Lower lobe of right lung (tissue), 2 donors: ENCODE results near the gene NAV2. TPM values are rescaled to one million over a fixed set of nuclear protein-coding genes. Genes with fewer than 3 reads are reported as not detected.

ENCODE experiments used
- ATAC-seq, 2 donors: fragments of 200-7000 bp; cut with Tn5 transposase; one replicate each; pipeline ENCODE4 v1.9.1; 2020 to 2022; ENCODE audit warnings: mild to moderate bottlenecking in 2 of 2, moderate library complexity in 2 of 2
- DNase-seq: peaks from one replicate; pipeline ENCODE4 v3.0.0-alpha.2; 2020
- H3K27ac ChIP-seq: fragments of 200-600 bp; one replicate; pipeline ENCODE4 v1.8.0; 2022
- H3K27me3 ChIP-seq: fragments of 200-600 bp; one replicate; pipeline ENCODE4 v1.8.0; 2022; ENCODE audit warnings: low read depth
- H3K36me3 ChIP-seq: fragments of 200-600 bp; one replicate; pipeline ENCODE4 v1.8.0; 2022; ENCODE audit warnings: mild to moderate bottlenecking
- H3K4me1 ChIP-seq: fragments of 200-600 bp; one replicate; pipeline ENCODE4 v1.8.0; 2022
- H3K4me3 ChIP-seq: fragments of 200-600 bp; one replicate; pipeline ENCODE4 v1.8.0; 2022; ENCODE audit warnings: mild to moderate bottlenecking
- H3K9me3 ChIP-seq: fragments of 200-600 bp; one replicate; pipeline ENCODE4 v1.8.0; 2022
- CTCF ChIP-seq: fragments of 200-600 bp; IDR thresholded peaks from one replicate; pipeline ENCODE4 v1.8.0; 2022; ENCODE audit warnings: antibody characterized with exemption, mild to moderate bottlenecking
- intact Hi-C: fragments of 100-400 bp; cut with DNase I; formaldehyde crosslinking; loops from one replicate; pipeline ENCODE4 v1.11.0; 2022
- total RNA-seq: library from RNA; stranded (reverse); fragmentation: NEBNext Ultra II Directional; extraction: Animal tissue kit (Norgen Biotek cat#: 25700); gene quantifications from one replicate; pipeline ENCODE4 v1.2.1, GENCODE V29; 2021
- donor health status: DM: no; HTN: yes; CAD: no; lungs with severe emphysema.

The NAV2 gene
- total RNA-seq, 1 donor from 2014 or later: 36.9 TPM

DNA sequence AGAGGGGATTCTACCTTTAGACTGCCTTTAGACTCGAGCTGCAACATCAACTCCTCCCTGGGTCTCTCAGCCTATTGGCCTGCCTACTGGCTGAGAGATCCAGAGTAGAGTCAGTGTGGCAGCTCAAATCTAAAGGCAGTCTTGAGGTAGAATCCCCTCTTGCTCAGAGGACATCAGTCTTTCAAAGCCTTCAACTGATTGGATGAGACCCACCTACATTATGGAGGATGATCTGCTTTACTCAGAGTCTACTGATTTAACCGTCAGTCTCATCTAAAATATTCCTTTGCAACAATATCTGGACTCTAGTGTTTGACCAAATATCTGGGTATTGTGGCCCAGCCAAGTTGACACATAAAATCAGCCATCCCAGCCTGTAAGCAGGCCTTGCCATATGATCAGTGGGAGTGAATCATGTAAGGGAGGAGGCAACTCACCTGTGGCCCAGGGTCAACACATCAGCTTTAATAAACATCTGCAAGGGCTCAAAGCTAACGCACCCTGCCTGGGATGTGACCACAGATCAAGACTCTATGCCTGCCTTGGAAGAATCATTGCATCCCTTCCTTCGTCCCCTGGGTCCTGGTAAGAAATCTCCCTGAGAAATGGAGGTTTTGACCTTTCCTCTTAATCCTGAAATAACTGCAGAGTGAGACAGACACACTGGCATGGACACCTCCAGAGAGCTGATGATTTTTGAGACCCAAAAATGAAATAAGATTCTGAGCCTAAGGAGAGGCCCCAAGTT lies 249.6 kb downstream of the NAV2 start:
- intact Hi-C loops: no loop called here
- Histone ChIP-seq H3K36me3 (peaks cover 11% of the 10 kb centered on the region), H3K9me3 (no peaks in the 10 kb centered on the region), H3K4me1 (no peaks in the 10 kb centered on the region), H3K27ac (no peak overlapping the region), H3K27me3 (no peaks in the 10 kb centered on the region), H3K4me3 (no peak overlapping the region)
- DNase-seq (no peak), ATAC-seq (no peak)
- no peak for TF ChIP-seq CTCF

DNA sequence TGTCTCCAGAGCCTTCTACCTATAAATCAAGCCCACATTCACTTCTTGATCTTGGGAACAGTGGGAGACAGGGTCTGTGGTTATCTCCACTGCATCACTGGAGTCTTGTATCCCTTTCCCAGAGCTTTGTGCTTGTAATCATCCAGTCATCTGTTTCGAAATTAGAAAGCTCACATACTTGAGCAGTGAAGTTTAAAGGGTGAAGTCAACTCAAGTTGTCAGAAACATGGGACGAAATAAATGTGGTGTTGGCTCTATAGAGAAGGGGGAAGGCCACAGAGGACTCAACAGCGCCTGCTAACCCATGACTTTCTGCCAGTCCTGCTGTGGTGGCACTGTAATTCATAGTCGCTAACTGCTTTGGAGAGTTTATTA lies 250.2 kb downstream of the NAV2 start:
- peaks cover 8% of the 10 kb centered on the region for H3K36me3 ChIP-seq
- no peaks in the 10 kb centered on the region for H3K9me3 ChIP-seq
- ATAC-seq (no peak), DNase-seq (no peak)
- no peaks in the 10 kb centered on the region for H3K27me3 ChIP-seq
- no peak for TF ChIP-seq CTCF
- intact Hi-C loops: no loop called here
- H3K4me3 ChIP-seq: no peak overlapping the region
- H3K4me1 ChIP-seq: no peaks in the 10 kb centered on the region
- H3K27ac ChIP-seq: no peak overlapping the region

GRCh38 chr11:19963697-19964387 lies 251.2 kb downstream of the NAV2 start:
- intact Hi-C loops: no loop called here
- H3K27me3 ChIP-seq: no peaks in the 10 kb centered on the region
- DNase-seq (no peak), ATAC-seq (peak in 1 of 2 donors; percentile 14)
- no peaks in the 10 kb centered on the region for H3K4me1 ChIP-seq
- peaks cover 7% of the 10 kb centered on the region for H3K36me3 ChIP-seq
- H3K27ac ChIP-seq: no peak overlapping the region
- H3K9me3 ChIP-seq: no peaks in the 10 kb centered on the region
- TF ChIP-seq CTCF: no peak
- H3K4me3 ChIP-seq: no peak overlapping the region

GRCh38 chr11:19966441-19966840 lies 253.8 kb downstream of the NAV2 start:
- intact Hi-C loops: no loop called here

DNA sequence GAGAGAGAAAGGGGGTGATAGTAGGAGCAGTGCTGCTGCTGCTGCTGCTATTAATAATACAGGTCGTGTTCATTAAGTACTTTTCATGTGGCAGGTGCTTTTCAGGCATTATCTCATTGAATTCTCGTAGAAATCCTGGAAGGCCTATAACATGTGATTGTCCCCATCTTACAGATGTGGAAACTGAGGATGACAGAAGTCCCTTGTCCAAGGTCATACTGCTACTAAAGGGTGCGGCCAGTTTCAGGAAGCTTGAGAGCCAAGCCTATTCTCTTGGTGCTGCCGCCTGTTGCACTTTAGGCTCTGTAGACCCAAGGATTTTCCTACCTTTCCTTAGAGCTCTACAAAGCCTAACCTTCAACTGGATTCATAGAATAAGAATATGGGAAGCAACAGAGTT lies 254.3 kb downstream of the NAV2 start:
- Histone ChIP-seq H3K9me3 (no peaks in the 10 kb centered on the region), H3K4me3 (no peak overlapping the region), H3K4me1 (no peaks in the 10 kb centered on the region), H3K36me3 (peaks cover 7% of the 10 kb centered on the region), H3K27ac (no peak overlapping the region), H3K27me3 (no peaks in the 10 kb centered on the region)
- no peak for TF ChIP-seq CTCF
- ATAC-seq: no peak
- intact Hi-C loops: no loop called here
- DNase-seq: no peak

More at GRCh38 chr11:19966441-19966840, 253.8 kb downstream of the NAV2 start:
- Histone ChIP-seq H3K36me3 (peaks cover 7% of the 10 kb centered on the region), H3K4me3 (no peak overlapping the region), H3K9me3 (no peaks in the 10 kb centered on the region), H3K4me1 (no peaks in the 10 kb centered on the region), H3K27ac (no peak overlapping the region), H3K27me3 (no peaks in the 10 kb centered on the region)
- no peak for TF ChIP-seq CTCF
- ATAC-seq (no peak), DNase-seq (no peak)
